ENCODE data around the gene MYOT. TPM values are rescaled to one million over a fixed set of nuclear protein-coding genes. Genes with fewer than 3 reads are reported as not detected.

MYOT gene
- total RNA-seq, 2 donors from 2014 or later: 16.3 to 16.4 TPM

- TF ChIP-seq CTCF (IDR thresholded peaks at IDR 0.05): no peak
- ATAC-seq (ENCODE audit: insufficient number of reproducible peaks, low FRiP score, low read depth) (no peak), DNase-seq (ENCODE audit: low spot score) (no peak)
- Histone ChIP-seq H3K4me3 (no peak overlapping the region), H3K27me3 (replicated peaks; ENCODE audit: insufficient read depth) (no peaks in the 10 kb centered on the region), H3K4me1 (ENCODE audit: control insufficient read depth in 1 of 2, low read depth in 2 of 2) (peaks cover 3 to 4% of the 10 kb centered on the region in 2 donors), H3K9me3 (no peaks in the 10 kb centered on the region), H3K27ac (no peak overlapping the region), H3K36me3 (no peaks in the 10 kb centered on the region)
Measured at GRCh38 chr5:137896560-137896959, 28.9 kb downstream of the MYOT start.

GRCh38 chr5:137899493-137899892, 31.8 kb downstream of the MYOT start:
- TF ChIP-seq CTCF (IDR thresholded peaks at IDR 0.05): no peak
- no peaks in the 10 kb centered on the region for H3K9me3 ChIP-seq
- peaks cover 0 to 3% of the 10 kb centered on the region in 2 donors for H3K4me1 ChIP-seq (ENCODE audit: control insufficient read depth in 1 of 2, low read depth in 2 of 2)
- ATAC-seq (ENCODE audit: insufficient number of reproducible peaks, low FRiP score, low read depth): no peak
- DNase-seq (ENCODE audit: low spot score): no peak
- H3K4me3 ChIP-seq: no peak overlapping the region
- H3K36me3 ChIP-seq: no peaks in the 10 kb centered on the region
- H3K27ac ChIP-seq: no peak overlapping the region
- H3K27me3 ChIP-seq (replicated peaks; ENCODE audit: insufficient read depth): no peaks in the 10 kb centered on the region

- Histone ChIP-seq H3K27me3 (replicated peaks; ENCODE audit: insufficient read depth) (no peaks in the 10 kb centered on the region), H3K27ac (no peak overlapping the region), H3K4me3 (peak overlapping the region; percentile 40), H3K9me3 (no peaks in the 10 kb centered on the region), H3K4me1 (ENCODE audit: control insufficient read depth in 1 of 2, low read depth in 2 of 2) (peaks cover 0 to 3% of the 10 kb centered on the region in 2 donors), H3K36me3 (no peaks in the 10 kb centered on the region)
- ATAC-seq (ENCODE audit: insufficient number of reproducible peaks, low FRiP score, low read depth) (no peak), DNase-seq (ENCODE audit: low spot score) (no peak)
- TF ChIP-seq CTCF (IDR thresholded peaks at IDR 0.05): no peak
Measured at GRCh38 chr5:137901011-137901817, 33.6 kb downstream of the MYOT start.

GRCh38 chr5:137902408-137903133, 34.9 kb downstream of the MYOT start:
- no peak for DNase-seq (ENCODE audit: low spot score)
- no peak for ATAC-seq (ENCODE audit: insufficient number of reproducible peaks, low FRiP score, low read depth)
- Histone ChIP-seq H3K9me3 (no peaks in the 10 kb centered on the region), H3K36me3 (no peaks in the 10 kb centered on the region), H3K4me3 (no peak overlapping the region), H3K4me1 (ENCODE audit: control insufficient read depth in 1 of 2, low read depth in 2 of 2) (peaks cover 0 to 3% of the 10 kb centered on the region in 2 donors), H3K27ac (no peak overlapping the region), H3K27me3 (replicated peaks; ENCODE audit: insufficient read depth) (no peaks in the 10 kb centered on the region)
- no peak for TF ChIP-seq CTCF (IDR thresholded peaks at IDR 0.05)

DNA sequence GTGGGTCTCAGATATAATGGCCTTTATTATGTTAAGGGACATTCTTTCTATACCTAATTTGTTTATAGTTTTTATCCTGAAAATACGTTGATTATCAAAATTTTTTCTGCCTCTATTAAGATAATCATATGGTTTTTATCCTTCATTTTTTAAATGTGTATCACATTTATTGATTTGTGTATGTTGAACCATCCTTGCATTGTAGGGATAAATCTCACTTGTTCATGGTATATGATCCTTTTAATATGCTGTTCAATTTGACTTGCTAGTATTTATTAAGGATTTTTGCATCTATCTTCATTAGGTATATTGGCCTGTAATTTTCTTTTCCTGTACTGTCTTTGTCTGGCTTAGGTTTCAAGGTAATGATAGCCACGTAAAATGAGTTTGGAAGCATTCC, 47.1 kb downstream of the MYOT start:
- DNase-seq (ENCODE audit: low spot score) (no peak), ATAC-seq (ENCODE audit: insufficient number of reproducible peaks, low FRiP score, low read depth) (no peak)
- no peaks in the 10 kb centered on the region for H3K4me1 ChIP-seq (ENCODE audit: control insufficient read depth in 1 of 2, low read depth in 2 of 2)
- peaks cover 10% of the 10 kb centered on the region for H3K9me3 ChIP-seq
- H3K27me3 ChIP-seq (replicated peaks; ENCODE audit: insufficient read depth): no peaks in the 10 kb centered on the region
- TF ChIP-seq CTCF (IDR thresholded peaks at IDR 0.05): no peak
- no peaks in the 10 kb centered on the region for H3K36me3 ChIP-seq
- no peak overlapping the region for H3K4me3 ChIP-seq
- no peak overlapping the region for H3K27ac ChIP-seq
